ENCODE data around the gene STAM.

STAM gene

DNA sequence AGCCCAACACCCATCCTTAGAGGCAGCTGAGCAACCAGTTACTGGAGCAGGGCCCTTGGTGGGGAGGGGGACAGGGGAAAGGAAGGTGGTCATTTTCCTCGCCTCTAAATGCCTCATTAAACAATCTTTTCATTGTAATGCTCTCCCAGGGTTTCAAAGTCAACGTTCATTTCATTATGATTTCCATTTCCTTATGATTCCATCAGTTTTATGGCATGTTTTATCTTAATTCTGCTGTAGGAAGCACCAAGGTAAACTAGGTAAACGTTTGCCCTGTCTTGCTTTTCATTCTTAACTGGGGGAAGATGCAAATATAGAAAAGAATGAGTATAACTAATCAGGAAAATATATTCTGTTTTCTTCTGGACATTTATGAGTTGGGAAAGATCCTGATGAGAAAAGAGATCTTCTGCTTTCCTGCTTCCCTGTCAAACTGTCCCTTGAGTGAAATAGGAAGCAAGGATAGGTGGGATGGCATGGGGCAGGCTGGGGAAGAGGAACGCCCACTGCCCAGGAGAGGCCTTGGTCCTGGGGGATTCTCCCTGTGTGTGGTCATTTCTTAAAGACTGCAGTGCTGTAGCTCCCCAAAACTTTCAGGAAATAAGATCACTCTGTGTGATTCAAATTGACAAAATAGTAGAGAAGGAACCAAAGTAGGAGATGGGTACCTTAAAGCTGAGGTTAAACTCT is 87.5 kb downstream of the STAM start:
- no peak for DNase-seq (ENCODE audit: low read depth)

GRCh38 chr10:17733620-17734019 is 89.7 kb downstream of the STAM start:
- no peak for DNase-seq (ENCODE audit: low read depth)

DNA sequence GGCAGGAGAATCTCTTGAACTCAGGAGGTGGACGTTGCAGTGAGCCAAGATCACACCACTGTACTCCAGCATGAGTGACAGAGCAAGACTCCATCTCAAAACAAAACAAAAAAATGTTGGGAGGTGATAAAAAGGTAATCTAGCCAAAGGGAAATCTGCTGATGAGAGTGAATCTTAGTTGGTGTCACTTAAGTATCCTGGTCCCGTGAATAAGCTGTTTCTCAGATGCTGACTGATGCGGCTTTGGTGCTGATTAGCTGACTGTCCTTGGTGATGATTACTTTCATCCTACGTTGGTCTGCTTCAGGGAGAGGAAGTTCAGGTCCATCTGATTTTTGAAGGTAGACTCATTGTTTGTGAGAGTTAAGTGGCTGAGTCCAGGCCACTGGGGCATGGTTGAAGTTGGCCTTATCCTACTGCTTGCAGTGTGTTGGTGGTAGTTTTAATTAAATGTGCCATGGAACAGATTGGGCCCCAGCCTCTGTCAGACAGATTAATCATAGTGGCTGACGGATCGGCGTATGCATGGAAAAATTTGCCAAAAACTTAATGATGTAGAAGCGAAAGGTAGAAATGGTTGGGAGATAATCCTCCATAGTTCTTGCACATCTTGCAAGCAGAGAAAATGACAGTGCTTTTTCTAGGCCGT is 90.6 kb downstream of the STAM start:
- no peak for DNase-seq (ENCODE audit: low read depth)

DNA sequence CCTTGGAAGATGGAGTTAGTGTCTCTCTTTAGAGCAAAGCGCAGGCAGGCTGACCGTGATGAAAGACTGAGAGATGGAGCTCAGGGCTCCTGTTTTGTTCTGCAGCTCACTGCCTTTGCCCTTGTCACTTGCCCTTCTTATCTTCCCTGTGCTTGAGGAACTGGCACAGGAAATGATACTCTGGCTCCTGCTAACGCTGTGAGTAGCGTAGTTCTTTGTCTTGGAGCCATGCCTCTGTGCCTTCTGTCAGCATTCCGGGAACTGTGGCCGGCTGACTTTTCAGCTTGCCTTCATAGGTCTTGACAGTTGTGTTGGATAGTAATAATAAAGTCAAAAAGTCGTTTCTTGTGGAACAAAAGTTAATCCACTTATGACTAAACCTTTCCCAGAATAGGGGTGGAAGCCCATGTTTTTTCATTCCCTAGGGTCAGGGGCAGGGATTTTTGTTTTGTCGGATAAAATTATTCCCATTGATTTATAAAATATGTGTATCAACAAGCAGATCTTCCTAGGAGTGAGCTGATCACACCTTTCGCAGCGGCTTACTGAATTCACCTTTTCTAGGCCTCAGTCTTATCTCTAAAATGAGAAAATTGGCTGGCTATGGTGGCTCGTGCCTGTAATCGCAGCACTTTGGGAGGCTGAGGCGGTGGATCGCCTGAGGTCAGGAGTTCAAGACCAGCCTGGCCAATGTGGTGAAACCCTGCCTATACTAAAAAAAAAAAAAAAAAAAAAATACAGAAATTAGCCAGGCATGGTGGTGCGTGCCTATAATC is 91.4 kb downstream of the STAM start:
- DNase-seq (ENCODE audit: low read depth), result no peak

- DNase-seq (ENCODE audit: low read depth), result no peak
Measured at GRCh38 chr10:17736223-17736622, 92.3 kb downstream of the STAM start.

GRCh38 chr10:17737027-17737965 is 93.3 kb downstream of the STAM start:
- no peak for DNase-seq (ENCODE audit: low read depth)

DNA sequence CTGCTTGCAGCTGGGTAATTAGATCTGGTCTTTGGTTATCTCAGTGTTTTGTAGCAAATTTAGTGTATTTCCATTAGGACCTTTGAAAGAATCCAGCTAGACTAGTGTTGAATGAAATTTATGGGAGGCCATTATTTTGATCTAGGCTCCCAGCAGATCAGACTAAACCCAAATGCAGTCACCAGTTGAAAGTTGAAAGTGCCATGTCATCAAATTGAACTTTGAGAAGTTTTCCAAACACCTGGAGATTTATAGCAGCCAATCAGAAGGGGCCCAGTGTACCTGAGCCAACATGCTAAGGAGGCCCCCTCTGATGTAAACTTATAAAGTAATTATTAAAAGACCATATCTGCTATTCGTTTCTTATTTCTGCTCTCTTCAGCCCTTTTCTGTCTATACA is 96.7 kb downstream of the STAM start:
- DNase-seq (ENCODE audit: low read depth), result no peak

- DNase-seq (ENCODE audit: low read depth), result peak; percentile 58
Measured at GRCh38 chr10:17742918-17743317, 99.0 kb downstream of the STAM start.

DNA sequence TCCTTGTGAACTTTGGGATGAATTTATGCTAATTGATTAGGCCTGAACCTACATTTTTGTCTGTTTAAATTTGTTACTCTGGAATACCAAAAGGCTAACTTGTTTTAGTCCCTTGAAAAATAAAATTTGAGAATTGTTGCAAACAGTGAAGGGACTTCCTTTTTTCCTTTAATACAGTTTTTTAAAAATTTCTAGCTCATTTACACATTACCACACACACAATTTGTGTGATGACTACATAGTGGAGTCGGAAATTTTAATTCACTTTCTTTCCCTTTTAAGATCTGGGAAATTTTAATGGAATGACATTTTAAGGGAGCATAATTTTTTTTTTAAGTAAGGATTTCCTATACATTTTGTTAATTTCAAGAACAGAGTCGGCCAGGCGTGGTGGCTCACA is 99.5 kb downstream of the STAM start:
- DNase-seq (ENCODE audit: low read depth), result no peak

DNA sequence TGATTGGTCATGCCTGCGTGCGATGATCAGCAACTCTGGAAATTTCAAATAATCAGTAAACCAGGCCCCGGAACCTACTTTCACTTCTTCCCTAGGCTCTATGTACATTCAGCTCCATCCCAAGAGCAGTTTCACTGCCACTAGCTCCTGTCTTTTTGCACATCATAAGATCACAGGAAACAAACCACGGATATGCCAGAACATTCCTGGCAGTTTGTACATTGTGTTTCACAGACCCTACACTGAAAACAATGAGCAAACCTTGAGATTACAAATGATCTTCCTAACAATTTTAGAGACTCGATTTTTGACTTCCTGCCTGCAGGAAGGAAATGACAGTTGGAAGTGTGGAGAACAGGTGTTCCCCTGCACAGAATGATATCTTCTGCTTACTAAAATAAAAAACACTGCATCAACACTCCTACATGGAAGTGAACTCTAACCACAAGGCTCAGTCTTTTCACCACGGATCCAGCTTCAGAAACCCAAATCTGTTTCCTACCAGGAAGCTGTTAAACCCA is 100.5 kb downstream of the STAM start:
- DNase-seq (ENCODE audit: low read depth), result no peak

DNA sequence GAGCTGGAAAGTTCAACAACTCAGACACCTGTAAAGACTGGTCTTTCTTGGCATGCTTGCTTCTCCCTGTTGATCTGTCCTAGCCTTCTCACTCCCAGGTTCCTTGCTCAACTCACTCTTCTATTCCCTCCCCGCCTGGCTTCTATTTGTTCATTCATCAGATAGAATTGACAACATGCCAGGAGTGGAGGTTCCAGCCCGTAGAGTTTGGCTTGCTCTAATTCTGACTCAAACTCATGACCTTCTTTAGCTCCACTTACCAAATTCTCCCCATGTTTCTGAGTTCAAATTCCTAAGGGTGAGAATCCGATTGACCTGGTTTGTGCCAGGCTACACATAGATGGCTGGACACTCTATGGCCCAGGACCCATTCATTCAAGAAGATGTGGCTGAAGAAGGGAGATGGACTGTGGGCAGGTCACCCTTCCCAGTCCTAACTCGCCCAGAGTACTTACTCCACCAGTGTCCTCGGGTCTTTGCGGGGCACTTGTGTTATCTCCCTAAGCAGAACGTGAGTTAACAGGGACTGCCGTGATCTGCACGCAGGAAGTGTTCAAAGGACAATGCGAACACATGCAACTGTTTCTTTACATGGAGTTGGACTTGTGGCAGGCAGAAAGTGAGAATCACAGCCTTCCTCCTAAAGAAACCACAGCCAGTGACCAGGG is 104.1 kb downstream of the STAM start:
- no peak for DNase-seq (ENCODE audit: low read depth)

DNA sequence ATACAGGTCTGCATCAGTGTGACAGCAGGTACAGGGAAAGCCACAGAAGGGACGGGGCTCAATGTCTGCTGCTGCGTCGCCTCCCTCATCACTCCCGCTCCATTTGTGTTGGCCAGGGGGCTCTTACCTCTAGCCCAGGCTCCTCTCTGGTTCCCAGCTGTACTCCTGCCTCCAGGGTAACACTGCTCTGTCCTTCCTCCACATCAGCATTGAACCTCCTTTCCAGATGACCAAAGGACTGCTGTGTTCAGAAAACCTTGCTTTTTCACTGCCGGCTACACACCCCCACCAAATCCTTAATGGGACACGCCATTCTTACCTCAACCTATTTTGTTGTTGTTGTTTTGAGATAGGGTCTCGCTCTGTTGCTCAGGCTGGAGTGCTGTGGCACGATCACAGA is 105.9 kb downstream of the STAM start:
- no peak for DNase-seq (ENCODE audit: low read depth)

DNA sequence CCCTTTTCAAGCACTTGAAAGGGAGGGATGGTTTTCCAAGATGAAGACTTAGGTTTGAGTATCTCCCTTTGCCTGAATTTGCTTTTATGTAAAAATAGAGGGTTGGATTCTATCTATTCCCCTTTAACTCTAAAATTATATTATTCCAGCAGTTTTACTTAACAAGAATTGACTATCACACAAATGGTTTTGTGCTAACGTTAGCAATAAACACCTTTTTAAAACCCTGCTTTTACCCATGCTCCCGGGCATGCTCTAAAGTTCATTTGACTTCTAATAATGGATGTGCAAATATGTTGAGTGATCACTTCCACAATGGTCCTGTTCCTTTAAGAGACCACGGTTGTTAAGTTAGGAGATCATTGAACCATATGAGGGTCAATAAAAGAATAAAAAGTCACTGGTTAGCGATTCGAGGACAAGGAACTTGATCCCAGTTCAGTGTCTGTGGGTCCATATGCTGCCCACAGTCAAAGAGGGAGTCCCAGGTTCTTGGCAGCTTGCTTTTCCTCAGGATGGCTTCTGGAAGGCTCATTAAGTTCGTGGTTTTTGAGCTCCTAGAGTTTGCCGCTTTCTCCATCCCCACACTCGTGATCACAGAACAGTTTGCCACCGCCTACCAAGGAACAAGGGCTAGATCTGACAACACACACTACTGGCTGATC is 108.0 kb downstream of the STAM start, which contains the start of gene TMEM236:
Gene TMEM236, plus strand, starts transcription at position 421 of the 665 bp plus-strand sequence. Its CDS starts 95 bp downstream, at position 516.
- no peak for DNase-seq (ENCODE audit: low read depth)

DNA sequence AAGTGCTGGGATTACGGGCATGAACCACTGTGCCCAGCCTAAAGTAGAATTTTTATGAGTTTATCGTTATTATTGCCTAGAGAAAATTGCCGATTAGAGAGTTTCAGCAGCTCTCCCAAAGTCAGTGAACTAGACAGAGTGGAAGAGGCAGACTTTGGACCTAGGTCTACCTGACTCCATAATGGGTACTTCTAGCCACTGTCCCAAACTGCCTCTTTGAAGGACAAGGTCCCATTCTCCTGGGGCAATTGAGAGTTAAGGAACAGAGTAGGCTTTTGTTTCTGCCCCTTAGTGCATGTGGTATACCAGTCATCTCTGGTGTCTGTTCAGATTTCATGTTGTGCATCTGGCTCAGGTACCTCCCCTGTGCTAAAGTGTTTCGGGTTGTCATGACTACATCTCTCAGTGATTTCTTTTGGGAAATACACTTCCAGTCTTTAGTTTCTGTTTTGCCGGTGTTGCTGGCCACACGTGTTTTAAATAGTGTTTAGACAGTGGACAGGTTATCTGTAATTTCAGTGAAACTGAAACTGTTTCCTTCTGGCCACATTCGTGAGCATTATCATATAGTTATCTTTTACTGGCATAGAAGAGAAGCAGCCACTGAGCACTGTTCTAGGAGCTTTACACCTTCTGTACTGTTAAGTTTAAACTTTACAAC is 112.7 kb downstream of the STAM start:
- DNase-seq (ENCODE audit: low read depth), result no peak

DNA sequence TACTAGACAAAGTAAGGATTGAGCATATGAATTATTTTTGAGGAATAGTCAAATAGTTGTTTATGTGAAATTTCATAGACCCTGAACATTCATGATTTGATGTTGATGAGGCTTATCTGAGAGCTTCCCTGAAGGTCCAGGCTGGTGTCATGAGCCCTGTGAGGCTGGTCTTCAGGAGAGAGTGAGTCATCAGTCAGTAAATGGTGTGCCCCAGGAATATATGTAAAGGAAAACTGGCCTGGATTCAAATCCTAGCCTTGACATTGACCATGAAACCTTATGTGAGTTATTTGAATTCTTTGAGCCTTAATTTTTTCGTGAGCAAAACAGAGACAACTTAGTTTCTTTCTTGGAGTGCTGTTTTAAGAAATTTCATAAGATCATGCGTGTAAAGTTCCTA is 114.2 kb downstream of the STAM start:
- DNase-seq (ENCODE audit: low read depth), result no peak

GRCh38 chr10:17758896-17759295 is 114.9 kb downstream of the STAM start:
- DNase-seq (ENCODE audit: low read depth), result no peak

DNA sequence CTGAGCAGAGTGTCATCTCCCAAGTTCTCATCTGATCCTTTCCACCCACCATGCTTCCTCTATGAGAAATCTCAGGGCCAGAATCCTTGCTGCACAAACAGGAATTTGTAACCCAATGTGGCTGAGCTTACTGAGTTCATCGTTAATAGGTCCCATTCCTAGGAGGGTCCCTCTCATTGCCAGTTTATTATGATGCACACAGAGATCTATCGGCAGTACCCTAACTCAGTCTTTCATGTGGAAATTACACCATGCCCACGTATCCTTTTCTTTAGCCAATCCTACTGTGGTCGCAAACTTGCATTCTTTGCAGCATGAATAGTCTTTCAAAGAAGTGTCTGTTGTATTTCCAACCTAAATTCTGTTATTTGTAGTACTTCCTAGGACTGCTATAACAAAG is 120.2 kb downstream of the STAM start:
- DNase-seq (ENCODE audit: low read depth), result no peak

GRCh38 chr10:17765602-17766001 is 121.7 kb downstream of the STAM start:
- DNase-seq (ENCODE audit: low read depth), result no peak
